Heart left ventricle (tissue), 13 donors: ENCODE data around the gene POT1.

Experiments used
- POLR2A ChIP-seq, 2 donors: fragments of 450-650 bp; IDR thresholded peaks; one replicate each; pipeline ENCODE4 v1.6.1; 2017; ENCODE audit warnings: antibody characterized with exemption in 2 of 2, mild to moderate bottlenecking in 2 of 2, moderate library complexity in 2 of 2
- TF ChIP-seq, protein P1 (sequence below), 12 donors: fragments of 200-600 bp; sonication (generic) in 4 of 12; IDR thresholded peaks; one replicate each; pipeline versions ENCODE4 v1.5.0 to v1.8.0; 2018 to 2022; ENCODE audit warnings: antibody characterized with exemption in 12 of 12, mild to moderate bottlenecking in 5 of 12
- donor health status: ischemic (EF 13 %, LVEDD 7.1; RV severe dilation, severe dysfunction).
- donor health status: DM: no; HTN: yes; CAD: no.
- donor health status: DM: no; HTN: no; CAD: no.
- donor health status: ischemic (EF 25% LVEDD 6.9; RV normal size, moderate dysfunction).
- donor health status: ischemic (EF 25% LVEDD 5.7; RV mildly dilated, moderate dysfunction).
- donor health status: ischemic (EF 35%, LVEDD 5.7; RV mildly dilated, moderate dysfunction).
- donor health status: nonischemic (EF 11% LVEDD 7.7; RV severe dilation, severe dysfunction).
- donor health status: DM: yes; HTN: yes; CAD: no.
- donor health status: PGD.
- donor health status: ischemic (EF 29% LVEDD 5.4; RV normal size, mild dysfunction).
- donor health status: nonischemic (EF 23%, LVEDD 6.1; RV moderate dilation, normal function).

DNA sequence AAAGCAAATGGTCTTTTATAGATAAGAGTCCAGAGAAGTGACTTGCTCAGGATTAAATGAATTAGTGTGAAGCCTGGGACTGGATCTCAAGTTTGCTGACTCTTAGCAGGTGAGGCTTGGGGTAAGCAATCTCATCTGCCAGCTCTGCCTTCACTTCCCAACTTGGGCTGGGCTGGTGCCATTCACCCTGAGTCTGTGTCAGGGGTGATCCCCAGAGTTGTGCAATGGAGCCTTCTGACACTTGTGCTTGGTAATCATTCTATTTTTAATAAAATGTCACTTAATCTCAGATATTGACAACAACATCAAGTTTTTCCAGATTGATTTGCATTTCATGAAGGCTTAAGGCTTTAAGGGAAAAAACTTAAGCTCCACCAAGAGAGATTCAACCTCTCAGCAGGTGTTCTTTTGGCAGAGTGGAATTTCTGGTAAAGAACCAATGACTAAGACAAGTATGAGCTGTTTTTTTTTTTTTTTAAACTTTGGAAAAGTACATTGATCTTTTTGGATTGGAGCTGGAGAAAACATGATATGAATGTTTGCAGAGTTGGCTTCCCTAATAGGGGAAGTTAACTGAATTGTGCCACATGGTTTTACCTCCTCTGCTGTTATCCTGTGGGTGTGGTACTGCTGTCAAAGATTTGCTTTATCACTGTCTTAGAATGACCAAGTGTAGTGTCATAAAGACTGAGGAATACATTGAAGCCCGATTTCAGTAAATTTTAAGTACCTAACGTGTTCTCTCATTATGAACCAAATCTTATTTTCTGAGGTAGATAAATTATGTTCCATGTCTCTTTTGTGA is 115.4 kb downstream of the POT1 start:
- no peak for TF ChIP-seq POLR2A (IDR thresholded peaks at IDR 0.05)
- TF ChIP-seq, protein P1, sequence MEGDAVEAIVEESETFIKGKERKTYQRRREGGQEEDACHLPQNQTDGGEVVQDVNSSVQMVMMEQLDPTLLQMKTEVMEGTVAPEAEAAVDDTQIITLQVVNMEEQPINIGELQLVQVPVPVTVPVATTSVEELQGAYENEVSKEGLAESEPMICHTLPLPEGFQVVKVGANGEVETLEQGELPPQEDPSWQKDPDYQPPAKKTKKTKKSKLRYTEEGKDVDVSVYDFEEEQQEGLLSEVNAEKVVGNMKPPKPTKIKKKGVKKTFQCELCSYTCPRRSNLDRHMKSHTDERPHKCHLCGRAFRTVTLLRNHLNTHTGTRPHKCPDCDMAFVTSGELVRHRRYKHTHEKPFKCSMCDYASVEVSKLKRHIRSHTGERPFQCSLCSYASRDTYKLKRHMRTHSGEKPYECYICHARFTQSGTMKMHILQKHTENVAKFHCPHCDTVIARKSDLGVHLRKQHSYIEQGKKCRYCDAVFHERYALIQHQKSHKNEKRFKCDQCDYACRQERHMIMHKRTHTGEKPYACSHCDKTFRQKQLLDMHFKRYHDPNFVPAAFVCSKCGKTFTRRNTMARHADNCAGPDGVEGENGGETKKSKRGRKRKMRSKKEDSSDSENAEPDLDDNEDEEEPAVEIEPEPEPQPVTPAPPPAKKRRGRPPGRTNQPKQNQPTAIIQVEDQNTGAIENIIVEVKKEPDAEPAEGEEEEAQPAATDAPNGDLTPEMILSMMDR (IDR thresholded peaks at IDR 0.05) = no peak
